Stimulated activated CD4-positive, alpha-beta T cell treated with anti-CD3 and anti-CD28 coated beads, Interleukin-4, amount 100 ng/mL, for 4 hours (primary cell): ENCODE results near the gene INPP5D.
"Not testable (repeated sequence)": the region's sequence is repeated elsewhere in the genome, so short reads cannot be mapped to it uniquely, and the experiment has no call there.

Source experiments
- DNase-seq, 2 experiments: peaks; one replicate each; pipeline ENCODE4 v3.0.0-alpha.2; 2020

INPP5D gene

GRCh38 chr2:233096006-233096405, 35.9 kb downstream of the INPP5D start:
- DNase-seq: no peak

GRCh38 chr2:233098618-233099017, 38.5 kb downstream of the INPP5D start:
- no peak for DNase-seq

- DNase-seq: not testable (repeated sequence)
Measured at GRCh38 chr2:233099820-233100191, 39.7 kb downstream of the INPP5D start.

DNA sequence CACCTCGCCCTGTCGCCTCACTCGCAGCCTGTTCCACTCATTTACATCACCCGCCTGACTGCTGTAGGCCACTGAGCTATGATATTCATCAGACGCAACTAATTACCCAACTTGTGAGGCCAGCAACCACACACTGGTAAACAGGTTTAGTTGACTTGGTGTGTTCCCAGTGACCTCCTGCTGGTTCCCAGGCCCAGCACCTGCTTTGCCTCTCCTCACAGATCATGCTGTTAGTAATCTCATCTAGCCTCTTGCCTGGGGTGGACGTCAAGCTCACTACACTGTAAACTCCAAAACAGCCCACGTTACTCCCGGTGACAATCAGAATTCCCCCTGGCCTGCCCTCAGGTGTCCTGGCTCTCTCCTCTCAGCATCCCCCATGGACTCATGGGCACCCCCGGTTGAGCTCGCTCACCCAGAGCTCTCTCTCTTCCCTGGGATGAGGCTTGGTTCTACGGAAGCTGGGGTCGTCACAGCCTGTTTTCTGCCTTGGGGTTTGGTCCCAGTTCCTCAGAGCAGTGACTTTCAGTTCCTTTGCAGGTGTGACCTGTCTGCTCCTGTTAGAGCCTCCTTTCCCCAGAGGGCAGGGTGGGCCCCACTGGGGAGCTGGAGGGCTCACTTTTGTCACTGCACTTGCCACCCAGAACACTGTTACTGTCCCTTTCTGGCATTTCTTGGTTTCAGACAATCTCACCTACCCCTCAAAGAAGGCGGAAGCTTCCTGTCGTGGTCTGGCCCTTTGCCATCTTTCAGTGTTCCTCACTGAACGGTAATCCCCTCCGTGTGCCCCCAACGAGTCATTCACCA, 40.3 kb downstream of the INPP5D start:
- DNase-seq: peak in 1 of 2 experiments; percentile 45

- DNase-seq: no peak
Measured at GRCh38 chr2:233101141-233101540, 41.0 kb downstream of the INPP5D start.

DNA sequence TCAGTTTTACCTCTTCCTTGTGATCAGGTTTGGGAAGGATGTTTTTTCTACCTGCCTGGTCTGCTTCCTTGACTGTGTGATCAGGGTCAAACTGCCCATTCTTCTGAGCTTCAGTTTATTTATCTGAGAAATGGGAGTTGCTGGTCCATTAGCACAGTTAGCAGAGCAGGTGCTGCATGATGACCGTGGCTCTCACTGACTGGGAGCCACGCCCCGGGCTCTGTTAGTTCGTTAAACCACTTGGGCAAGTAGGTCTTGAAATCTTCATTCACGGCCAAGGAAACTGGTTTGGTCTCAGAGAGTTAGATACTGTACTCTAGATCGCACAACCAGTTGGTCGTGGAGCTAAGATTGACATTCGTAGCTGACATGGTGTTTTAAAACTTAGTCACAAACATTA, 41.7 kb downstream of the INPP5D start:
- no peak for DNase-seq

- DNase-seq: no peak
Measured at GRCh38 chr2:233105156-233105895, 45.2 kb downstream of the INPP5D start.

- DNase-seq: no peak
Measured at GRCh38 chr2:233105930-233106329, 45.8 kb downstream of the INPP5D start.

- DNase-seq: no peak
Measured at GRCh38 chr2:233107011-233107410, 46.9 kb downstream of the INPP5D start.

- no peak for DNase-seq
Measured at GRCh38 chr2:233107831-233108300, 47.7 kb downstream of the INPP5D start.

DNA sequence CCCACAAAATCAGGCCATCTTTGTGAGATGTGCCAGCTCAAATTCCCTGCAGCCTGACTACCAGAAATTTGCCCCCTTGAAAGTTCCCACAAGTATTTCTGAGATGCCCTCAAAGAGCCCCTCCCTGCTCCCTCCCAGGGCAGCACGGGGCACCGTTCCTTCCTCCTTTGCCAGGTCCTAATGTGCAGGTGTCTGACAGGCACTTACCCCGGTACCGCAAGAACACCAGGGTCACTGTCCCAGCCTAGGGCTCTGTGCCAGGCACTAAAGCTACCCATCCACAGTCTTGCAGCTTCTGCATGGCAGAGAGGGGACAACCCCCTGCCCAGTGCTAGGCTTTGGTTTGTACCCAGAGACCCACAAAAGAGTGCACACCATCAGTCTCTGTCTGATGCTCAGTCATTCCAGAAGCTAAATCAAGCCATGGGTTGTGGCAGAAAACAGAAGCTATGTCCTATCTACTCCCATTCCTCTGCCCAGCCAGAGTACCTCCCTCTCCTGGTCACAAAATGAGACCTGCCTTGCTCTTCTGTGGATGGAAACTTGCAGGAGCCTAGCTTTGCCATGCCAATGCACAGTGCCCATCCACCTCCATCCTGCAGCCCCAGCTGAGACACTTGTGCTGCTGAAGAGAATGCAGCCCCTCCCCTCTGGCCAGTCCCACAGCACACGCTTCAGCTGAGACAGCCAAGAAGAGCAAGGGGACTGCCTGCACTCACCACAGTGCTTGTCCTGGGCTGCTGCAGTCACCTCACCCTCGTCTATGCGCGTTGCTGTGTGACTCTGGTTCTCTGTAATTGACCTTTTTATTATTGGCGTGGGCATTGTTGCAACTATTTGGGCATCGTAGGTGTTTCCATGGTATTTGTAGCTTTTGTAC, 48.7 kb downstream of the INPP5D start:
- DNase-seq: no peak

- no peak for DNase-seq
Measured at GRCh38 chr2:233111427-233111826, 51.3 kb downstream of the INPP5D start.

DNA sequence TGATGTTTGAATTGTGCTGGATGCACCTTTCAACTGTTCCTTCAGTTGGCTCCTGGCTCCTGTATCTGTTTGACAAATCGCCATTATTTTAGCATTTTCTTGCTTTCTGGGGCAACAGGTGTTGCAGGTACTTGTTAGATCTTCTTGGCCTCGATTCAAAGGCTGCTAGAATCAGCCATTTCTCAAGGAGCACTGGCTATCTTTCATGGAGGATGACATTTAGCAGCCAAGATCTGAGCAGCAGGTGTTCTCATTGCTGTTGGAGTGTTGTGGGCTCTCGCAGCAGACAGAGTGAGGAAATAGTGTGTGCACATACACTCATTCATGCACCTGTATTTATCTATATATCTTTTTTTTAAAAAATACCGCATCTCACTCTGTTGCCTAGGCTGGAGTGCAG, 52.2 kb downstream of the INPP5D start:
- no peak for DNase-seq

DNA sequence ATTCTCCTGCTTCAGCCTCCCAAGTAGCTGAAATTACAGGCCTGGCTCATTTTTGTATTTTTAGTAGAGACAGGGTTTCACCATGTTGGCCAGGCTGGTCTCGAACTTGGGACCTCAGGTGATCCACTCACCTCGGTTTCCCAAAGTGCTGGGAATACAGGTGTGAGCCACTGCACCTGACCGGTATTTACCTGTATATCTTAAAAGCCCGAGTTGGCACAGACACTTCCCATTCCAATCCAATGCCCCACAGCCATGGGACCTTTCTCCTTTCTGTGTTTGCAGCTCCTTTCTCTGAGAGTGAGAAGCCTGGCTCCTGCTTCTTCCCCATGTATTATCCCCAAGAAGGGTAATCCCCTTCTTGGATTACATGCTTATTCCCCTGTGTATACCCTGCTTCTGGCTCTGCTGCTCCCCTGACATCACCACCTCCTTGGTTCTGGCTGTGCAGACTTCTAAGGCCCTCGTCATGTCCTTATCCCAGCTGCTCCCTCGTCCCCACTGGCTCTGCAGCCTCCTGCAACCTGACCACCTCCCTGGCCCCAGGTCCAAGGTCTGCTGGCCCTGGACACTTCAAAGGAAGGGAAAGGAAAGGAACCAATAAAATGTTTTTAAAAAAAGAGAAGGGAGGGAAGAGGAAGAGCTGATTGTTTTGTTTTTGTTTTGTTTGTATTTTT, 52.8 kb downstream of the INPP5D start:
- DNase-seq: no peak

GRCh38 chr2:233114421-233114861, 54.3 kb downstream of the INPP5D start:
- no peak for DNase-seq

- DNase-seq: no peak
Measured at GRCh38 chr2:233115121-233115520, 55.0 kb downstream of the INPP5D start.

DNA sequence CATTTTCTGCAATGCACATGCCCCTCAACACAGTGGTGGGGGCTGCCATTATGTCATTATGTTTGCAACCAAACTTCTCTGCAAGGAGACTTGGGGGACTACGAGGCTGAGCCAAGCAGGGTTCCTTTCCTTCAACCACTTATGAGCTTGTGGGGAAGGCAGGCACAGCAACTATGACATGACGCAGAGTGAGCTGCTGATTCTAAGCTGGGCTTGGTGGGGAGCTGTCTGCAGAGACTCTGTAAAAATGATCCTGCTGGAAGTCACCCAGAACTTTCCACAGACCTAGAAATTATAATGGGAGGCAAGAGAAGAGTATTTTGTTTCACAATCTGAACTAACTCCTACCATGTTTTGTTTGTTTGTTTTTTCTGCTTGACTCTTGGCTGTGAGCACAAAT, 55.6 kb downstream of the INPP5D start:
- DNase-seq: no peak

GRCh38 chr2:233116946-233117345, 56.8 kb downstream of the INPP5D start:
- DNase-seq: no peak

DNA sequence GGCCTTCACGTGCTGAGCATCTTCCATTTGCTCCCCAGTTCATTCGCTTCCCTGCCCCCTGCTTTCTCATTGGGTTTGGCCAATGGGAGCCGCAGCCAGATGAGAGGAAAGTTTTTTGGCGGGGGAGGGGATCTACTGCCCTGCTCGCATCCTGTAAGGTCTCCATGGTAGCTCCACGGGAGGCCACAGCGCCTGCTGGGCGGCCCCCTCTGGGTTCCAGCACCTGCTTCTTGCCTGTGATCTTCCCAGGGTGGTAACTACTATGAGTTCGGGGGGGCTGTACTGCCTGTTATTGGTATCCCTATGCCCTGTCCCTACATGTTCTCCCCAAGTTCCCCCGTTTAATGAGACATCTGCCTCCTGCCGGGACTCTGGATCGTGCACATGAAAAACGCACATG, 57.2 kb downstream of the INPP5D start:
- no peak for DNase-seq

DNA sequence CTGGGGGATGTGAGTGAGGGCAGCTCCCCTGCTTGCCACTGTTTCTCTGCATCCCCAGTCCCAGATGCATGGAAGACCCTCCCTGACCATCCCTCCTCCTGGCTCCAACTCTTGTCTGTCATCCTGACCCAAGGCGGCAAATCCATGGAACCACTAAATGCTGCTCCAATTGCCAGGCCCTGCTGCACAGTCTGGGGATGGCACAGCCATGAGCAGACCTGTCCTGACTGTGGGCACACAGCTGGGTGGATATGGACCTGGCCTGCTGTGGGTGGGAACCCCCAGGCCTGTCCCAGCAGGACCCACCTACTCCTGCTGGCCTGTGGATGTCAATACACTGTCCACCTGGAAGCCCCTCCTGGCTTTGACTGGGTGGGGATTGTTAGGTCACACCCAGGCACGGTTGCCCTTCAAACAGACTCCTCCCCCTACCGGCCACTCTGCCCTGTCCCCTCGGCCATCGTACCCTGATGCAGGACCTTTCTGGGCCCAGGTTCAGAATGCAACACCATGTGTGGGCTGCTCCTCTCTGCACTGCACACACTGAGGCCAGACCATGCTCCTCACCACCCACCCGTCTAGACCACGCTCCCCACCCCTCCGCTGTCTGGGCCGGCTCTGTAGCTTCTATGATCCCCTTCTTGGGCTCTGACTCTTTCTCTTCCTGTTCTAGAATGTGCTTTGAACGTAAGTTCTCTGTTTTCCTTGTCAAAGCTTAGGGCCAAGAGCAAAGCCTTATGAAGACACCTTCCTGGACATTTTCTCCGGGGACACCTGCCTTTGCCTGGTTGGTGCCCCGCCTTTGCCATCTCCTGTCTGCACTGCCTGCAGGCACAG, 57.9 kb downstream of the INPP5D start:
- DNase-seq: no peak

GRCh38 chr2:233118648-233119000, 58.5 kb downstream of the INPP5D start:
- no peak for DNase-seq

DNA sequence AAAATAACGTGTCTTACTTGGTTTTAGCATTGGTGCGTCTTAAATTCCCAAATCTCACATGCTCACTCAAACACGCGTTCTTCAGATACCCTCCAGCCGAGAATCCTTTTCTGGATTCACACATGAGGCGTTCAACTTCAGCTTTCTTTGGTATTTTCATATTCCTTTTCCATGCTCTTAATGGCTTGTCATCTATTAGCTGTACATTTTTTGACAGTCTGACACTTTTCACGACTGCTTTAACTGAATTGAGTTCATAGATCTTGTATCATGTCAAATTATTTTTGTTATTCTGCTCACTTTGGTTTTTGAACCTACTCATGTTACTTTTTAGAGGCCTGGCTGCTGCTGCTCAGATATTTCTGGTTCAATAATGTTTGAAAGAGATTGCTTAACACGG, 59.0 kb downstream of the INPP5D start:
- DNase-seq: no peak
